Tibial artery (tissue), 4 donors: ENCODE data around the gene NUAK1.
A peak's percentile ranks its signal among the peaks of the same experiment; 100 is the strongest.

ENCODE experiments used
- DNase-seq, 2 donors: peaks; one replicate each; pipeline ENCODE4 v3.0.0-alpha.2; 2019
- H3K27ac ChIP-seq, 2 donors: fragments of 200-600 bp; sonication (generic) in 1 of 2; 1 replicate in 1 of 2; 2 replicates in 1 of 2; pipeline ENCODE4 v1.5.1; 2018 to 2019; ENCODE audit warnings: mild to moderate bottlenecking in 1 of 2
- H3K27me3 ChIP-seq, 2 donors: fragments of 200-600 bp; sonication (generic) in 1 of 2; one replicate each; pipeline versions ENCODE4 v1.5.1 to v1.6.0; 2016 to 2019
- H3K36me3 ChIP-seq, 3 donors: fragments of 200-600 bp; sonication (generic) in 2 of 3; one replicate each; pipeline ENCODE4 v1.5.1; 2016 to 2019; ENCODE audit warnings: mild to moderate bottlenecking in 2 of 3
- H3K4me1 ChIP-seq, 4 donors: fragments of 200-600 bp; sonication (generic) in 2 of 4; 1 replicate in 3 of 4; 2 replicates in 1 of 4; pipeline ENCODE4 v1.5.1; 2016 to 2019
- H3K4me3 ChIP-seq, 2 donors: fragments of 200-600 bp; sonication (generic) in 1 of 2; 1 replicate in 1 of 2; 2 replicates in 1 of 2; pipeline ENCODE4 v1.5.1; 2018 to 2019; ENCODE audit warnings: mild to moderate bottlenecking in 2 of 2
- H3K9me3 ChIP-seq, 3 donors: fragments of 200-600 bp; sonication (generic) in 1 of 3; one replicate each; pipeline ENCODE4 v1.5.1; 2016 to 2019
- CTCF ChIP-seq, 2 experiments: fragments of 200-600 bp in 1 of 2; fragments of 450-650 bp in 1 of 2; IDR thresholded peaks; one replicate each; pipeline ENCODE4 v1.5.1; 2017 to 2019; ENCODE audit warnings: antibody characterized with exemption in 2 of 2, mild to moderate bottlenecking in 1 of 2, moderate library complexity in 1 of 2
- intact Hi-C: fragments of 100-400 bp; cut with DNase I; formaldehyde crosslinking; loops from one replicate; pipeline ENCODE4 v1.15.0; 2023; ENCODE audit warnings: low total_unique reads

NUAK1 gene

GRCh38 chr12:106090591-106091445 is 47.9 kb downstream of the NUAK1 start:
- intact Hi-C loops: no loop called here
- H3K27ac ChIP-seq: peak overlapping the region; percentile 78 to 86

DNA sequence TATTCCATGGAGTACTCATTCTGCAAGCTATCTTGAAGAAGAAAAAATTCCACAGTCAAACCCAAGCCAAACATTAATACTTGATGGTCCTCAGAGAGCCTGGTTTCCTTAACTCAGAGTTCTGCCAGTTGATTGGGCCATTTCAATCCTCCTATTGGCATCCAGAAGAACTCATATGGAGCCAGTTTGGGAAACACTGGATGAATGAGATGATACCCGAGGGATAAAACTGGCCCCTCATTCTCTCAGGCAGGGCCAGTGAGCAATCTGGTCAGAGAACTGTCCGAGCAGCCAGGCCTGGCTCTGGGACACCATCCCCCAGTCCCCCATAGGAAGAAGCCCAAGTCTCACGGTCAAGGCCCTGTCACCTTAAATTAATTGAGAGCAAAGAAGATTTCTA is 48.8 kb downstream of the NUAK1 start:
- no peak for TF ChIP-seq CTCF (IDR thresholded peaks at IDR 0.05)
- Histone ChIP-seq H3K9me3 (no peaks in the 10 kb centered on the region), H3K36me3 (no peaks in the 10 kb centered on the region), H3K4me1 (peaks cover 7 to 88% (median 70%) of the 10 kb centered on the region in 4 donors), H3K27ac (peak overlapping the region; percentile 78 to 86), H3K27me3 (no peaks in the 10 kb centered on the region), H3K4me3 (no peak overlapping the region)
- intact Hi-C loops: no loop called here
- DNase-seq: peak; percentile 66 to 71

More at GRCh38 chr12:106090591-106091445, 47.9 kb downstream of the NUAK1 start:
- Histone ChIP-seq H3K4me1 (peaks cover 7 to 88% (median 74%) of the 10 kb centered on the region in 4 donors), H3K4me3 (no peak overlapping the region), H3K27me3 (no peaks in the 10 kb centered on the region), H3K9me3 (no peaks in the 10 kb centered on the region), H3K36me3 (no peaks in the 10 kb centered on the region)
- DNase-seq: peak; percentile 81 to 93
- TF ChIP-seq CTCF (IDR thresholded peaks at IDR 0.05): no peak

DNA sequence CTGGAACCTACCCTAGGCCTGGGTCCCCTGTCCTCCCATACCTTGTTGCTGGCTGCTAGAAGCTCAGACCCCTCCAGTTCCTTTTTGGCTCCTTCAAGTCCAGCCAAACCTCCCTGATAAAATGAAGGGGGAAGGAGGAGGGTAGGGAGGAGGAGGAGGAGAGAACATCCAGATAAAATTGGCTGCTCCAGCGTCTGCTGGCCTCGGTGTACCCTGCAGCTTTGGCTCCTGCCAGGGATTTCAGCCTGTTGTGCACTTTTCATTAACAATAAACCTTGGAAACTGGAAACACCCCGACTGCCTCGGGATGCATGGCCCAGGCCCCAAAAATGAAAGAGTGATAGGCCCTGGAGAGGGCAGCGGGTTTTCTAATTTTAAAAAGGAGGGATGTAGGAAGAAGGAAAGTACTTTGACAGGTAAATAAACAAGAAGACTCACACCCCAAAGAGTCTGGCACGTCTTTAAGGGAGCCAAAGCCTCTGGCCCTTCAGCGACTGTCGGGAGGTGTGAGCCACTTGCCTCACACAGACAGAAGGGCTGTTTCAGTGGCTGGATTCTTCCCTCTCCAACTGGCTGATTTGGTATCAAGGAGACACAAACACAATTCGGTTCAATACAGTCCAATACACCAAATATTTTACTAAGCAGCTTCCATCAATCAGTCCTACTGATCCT is 49.8 kb downstream of the NUAK1 start:
- intact Hi-C loops: no loop called here
- peak in 1 of 2 donors; percentile 70 for DNase-seq
- peak overlapping the region; percentile 78 to 86 for H3K27ac ChIP-seq
- no peaks in the 10 kb centered on the region for H3K27me3 ChIP-seq
- TF ChIP-seq CTCF (IDR thresholded peaks at IDR 0.05): no peak
- H3K36me3 ChIP-seq: no peaks in the 10 kb centered on the region
- H3K4me1 ChIP-seq: peaks cover 11 to 88% (median 71%) of the 10 kb centered on the region in 4 donors
- H3K4me3 ChIP-seq: no peak overlapping the region
- no peaks in the 10 kb centered on the region for H3K9me3 ChIP-seq

DNA sequence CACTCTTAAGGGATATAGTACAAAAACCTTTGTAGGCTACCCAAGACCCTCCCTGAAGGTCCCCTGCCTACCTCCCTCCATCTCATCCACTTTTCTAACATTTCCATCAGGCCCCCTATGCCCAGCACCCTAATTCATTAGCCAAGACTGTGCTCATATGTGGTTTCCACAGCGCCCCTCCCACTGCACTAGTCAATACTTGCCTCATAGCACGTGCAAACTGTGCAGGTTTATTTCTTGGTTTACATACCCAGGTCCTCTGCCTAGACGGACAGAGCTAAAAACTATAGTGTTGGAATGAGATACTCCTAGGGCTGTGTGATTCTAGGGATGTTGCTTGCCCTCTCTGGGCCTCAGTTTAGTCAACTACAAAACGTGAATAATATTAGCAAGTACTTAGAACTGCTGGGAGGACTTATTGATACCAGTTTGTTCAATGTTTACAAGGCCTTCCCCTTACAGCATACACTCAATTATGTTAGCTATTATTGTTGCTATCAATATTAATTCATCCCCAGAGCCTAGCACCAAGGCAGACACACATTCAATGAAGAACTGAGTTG is 50.4 kb downstream of the NUAK1 start:
- Histone ChIP-seq H3K27ac (peak overlapping the region; percentile 78 to 86), H3K27me3 (no peaks in the 10 kb centered on the region), H3K9me3 (no peaks in the 10 kb centered on the region), H3K4me3 (no peak overlapping the region), H3K4me1 (peaks cover 11 to 88% (median 71%) of the 10 kb centered on the region in 4 donors), H3K36me3 (peaks cover 0 to 5% (median 0%) of the 10 kb centered on the region in 3 donors)
- DNase-seq: no peak
- intact Hi-C loops: no loop called here
- TF ChIP-seq CTCF (IDR thresholded peaks at IDR 0.05): no peak

DNA sequence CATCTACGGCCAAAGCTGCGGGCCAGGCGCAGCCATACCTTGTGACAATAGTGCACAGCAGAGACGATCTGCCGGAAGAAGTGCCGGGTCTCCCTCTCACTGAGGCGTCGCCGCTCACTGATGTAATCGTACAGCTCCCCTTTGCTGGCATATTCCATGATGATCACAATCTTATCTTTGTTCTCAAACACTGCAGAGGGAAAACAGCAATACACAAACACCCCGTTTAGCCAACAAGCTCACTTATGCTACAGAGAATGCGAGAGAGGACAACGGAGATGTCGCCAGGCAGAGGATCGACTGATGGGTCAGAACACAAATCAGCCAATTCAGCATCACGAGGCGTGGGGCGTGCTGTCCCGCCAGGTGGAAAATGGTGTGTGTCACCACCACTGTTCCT is 52.1 kb downstream of the NUAK1 start:
- H3K27me3 ChIP-seq: no peaks in the 10 kb centered on the region
- intact Hi-C loops: no loop called here
- H3K27ac ChIP-seq: peak overlapping the region; percentile 78 to 86
- TF ChIP-seq CTCF (IDR thresholded peaks at IDR 0.05): no peak
- H3K36me3 ChIP-seq: peaks cover 0 to 5% (median 0%) of the 10 kb centered on the region in 3 donors
- H3K4me1 ChIP-seq: peaks cover 11 to 88% (median 72%) of the 10 kb centered on the region in 4 donors
- no peak overlapping the region for H3K4me3 ChIP-seq
- DNase-seq: no peak
- no peaks in the 10 kb centered on the region for H3K9me3 ChIP-seq
